Breast epithelium (tissue), 4 donors: ENCODE results near the gene NAV3. TPM values are rescaled to one million over a fixed set of nuclear protein-coding genes. Genes with fewer than 3 reads are reported as not detected.
"Not testable (repeated sequence)": the region's sequence is repeated elsewhere in the genome, so short reads cannot be mapped to it uniquely, and the experiment has no call there.

Source experiments
- DNase-seq, 2 donors: peaks; one replicate each; pipeline ENCODE4 v3.0.0-alpha.2; 2019; ENCODE audit warnings: low spot score in 2 of 2
- H3K27ac ChIP-seq, 2 donors: fragments of 200-600 bp; sonication (generic) in 1 of 2; one replicate each; pipeline ENCODE4 v1.5.1; 2016 to 2019; ENCODE audit warnings: mild to moderate bottlenecking in 1 of 2
- H3K27me3 ChIP-seq, 2 donors: fragments of 200-600 bp; sonication (generic) in 1 of 2; one replicate each; pipeline versions ENCODE4 v1.5.1 to v1.6.0; 2017 to 2019; ENCODE audit warnings: control low read depth in 1 of 2, mild to moderate bottlenecking in 1 of 2
- H3K36me3 ChIP-seq: fragments of 200-600 bp; one replicate; pipeline ENCODE4 v1.5.1; 2019
- H3K4me1 ChIP-seq, 2 donors: fragments of 200-600 bp; sonication (generic); one replicate each; pipeline ENCODE4 v1.5.1; 2016 to 2019; ENCODE audit warnings: control low read depth in 1 of 2
- H3K4me3 ChIP-seq, 3 donors: fragments of 200-600 bp; sonication (generic); 1 replicate in 2 of 3; 2 replicates in 1 of 3; pipeline ENCODE4 v1.5.1; 2016 to 2019; ENCODE audit warnings: mild to moderate bottlenecking in 3 of 3, moderate library complexity in 2 of 3
- H3K9me3 ChIP-seq, 2 donors: fragments of 200-600 bp; sonication (generic) in 1 of 2; one replicate each; pipeline ENCODE4 v1.5.1; 2016 to 2019; ENCODE audit warnings: control low read depth in 1 of 2
- POLR2A ChIP-seq: fragments of 450-650 bp; IDR thresholded peaks from one replicate; pipeline ENCODE4 v1.6.1; 2016; ENCODE audit warnings: antibody characterized with exemption, mild to moderate bottlenecking, moderate library complexity
- POLR2AphosphoS5 ChIP-seq, 3 donors: sonication (generic); formaldehyde crosslinking; IDR thresholded peaks; one replicate each; pipeline ENCODE4 v1.6.1; 2017; ENCODE audit warnings: antibody characterized with exemption in 3 of 3
- intact Hi-C: fragments of 100-400 bp; cut with DNase I; formaldehyde crosslinking; loops from one replicate; pipeline ENCODE4 v1.15.1; 2023; ENCODE audit warnings: low total_unique reads
- total RNA-seq, 3 donors: library from RNA; depleted of rRNA; stranded (reverse); fragments of >200 nt; gene quantifications; one replicate each; pipeline ENCODE4 v1.1.0, GENCODE V29; 2016
- TF ChIP-seq, protein P1 (sequence below), 3 donors: fragments of 450-650 bp; IDR thresholded peaks; one replicate each; pipeline ENCODE4 v1.5.1; 2016 to 2017; ENCODE audit warnings: antibody characterized with exemption in 3 of 3, mild to moderate bottlenecking in 3 of 3, moderate library complexity in 3 of 3

Gene NAV3
- total RNA-seq, 3 donors from 2014 or later: 25.6 to 46.1 (median 41.1) TPM

DNA sequence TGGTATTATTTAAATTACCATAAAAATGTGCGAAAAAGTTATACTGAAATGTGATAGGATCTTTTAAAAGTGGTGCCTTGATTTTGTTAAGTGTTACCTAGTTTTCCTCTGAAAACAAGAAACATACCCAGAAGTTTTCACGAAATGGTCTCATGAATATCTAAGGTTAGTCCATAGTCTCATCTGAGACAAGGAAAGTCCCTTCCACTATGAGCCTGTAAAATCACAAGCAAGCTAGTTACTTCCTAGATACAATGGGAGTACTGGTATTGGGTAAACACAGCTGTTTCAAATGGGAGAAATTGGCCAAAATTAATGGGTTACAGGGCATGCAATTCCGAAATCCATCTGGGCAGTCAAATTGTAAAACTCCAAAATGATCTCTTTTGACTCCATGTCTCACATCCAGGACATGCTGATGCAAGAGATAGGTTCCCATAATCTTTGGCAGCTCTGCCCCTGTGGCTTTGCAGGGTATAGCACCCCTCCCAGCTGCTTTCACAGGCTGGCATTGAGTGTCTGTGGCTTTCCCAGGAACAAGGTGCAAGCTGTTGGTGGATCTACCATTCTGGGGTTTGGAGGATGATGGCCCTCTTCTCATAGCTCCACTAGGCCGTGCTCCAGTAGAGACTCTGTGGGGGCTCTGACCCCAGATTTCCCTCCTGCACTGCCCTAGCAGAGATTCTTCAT, 271.4 kb downstream of the NAV3 start:
- Histone ChIP-seq H3K4me3 (no peak overlapping the region), H3K9me3 (no peaks in the 10 kb centered on the region), H3K36me3 (no peaks in the 10 kb centered on the region), H3K27me3 (no peaks in the 10 kb centered on the region), H3K27ac (no peak overlapping the region), H3K4me1 (no peaks in the 10 kb centered on the region)
- intact Hi-C loops: no loop called here
- DNase-seq: no peak
- TF ChIP-seq, protein P1, sequence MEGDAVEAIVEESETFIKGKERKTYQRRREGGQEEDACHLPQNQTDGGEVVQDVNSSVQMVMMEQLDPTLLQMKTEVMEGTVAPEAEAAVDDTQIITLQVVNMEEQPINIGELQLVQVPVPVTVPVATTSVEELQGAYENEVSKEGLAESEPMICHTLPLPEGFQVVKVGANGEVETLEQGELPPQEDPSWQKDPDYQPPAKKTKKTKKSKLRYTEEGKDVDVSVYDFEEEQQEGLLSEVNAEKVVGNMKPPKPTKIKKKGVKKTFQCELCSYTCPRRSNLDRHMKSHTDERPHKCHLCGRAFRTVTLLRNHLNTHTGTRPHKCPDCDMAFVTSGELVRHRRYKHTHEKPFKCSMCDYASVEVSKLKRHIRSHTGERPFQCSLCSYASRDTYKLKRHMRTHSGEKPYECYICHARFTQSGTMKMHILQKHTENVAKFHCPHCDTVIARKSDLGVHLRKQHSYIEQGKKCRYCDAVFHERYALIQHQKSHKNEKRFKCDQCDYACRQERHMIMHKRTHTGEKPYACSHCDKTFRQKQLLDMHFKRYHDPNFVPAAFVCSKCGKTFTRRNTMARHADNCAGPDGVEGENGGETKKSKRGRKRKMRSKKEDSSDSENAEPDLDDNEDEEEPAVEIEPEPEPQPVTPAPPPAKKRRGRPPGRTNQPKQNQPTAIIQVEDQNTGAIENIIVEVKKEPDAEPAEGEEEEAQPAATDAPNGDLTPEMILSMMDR (IDR thresholded peaks at IDR 0.05): no peak
- TF ChIP-seq POLR2AphosphoS5 (IDR thresholded peaks at IDR 0.05) (no peak), POLR2A (no peak)

DNA sequence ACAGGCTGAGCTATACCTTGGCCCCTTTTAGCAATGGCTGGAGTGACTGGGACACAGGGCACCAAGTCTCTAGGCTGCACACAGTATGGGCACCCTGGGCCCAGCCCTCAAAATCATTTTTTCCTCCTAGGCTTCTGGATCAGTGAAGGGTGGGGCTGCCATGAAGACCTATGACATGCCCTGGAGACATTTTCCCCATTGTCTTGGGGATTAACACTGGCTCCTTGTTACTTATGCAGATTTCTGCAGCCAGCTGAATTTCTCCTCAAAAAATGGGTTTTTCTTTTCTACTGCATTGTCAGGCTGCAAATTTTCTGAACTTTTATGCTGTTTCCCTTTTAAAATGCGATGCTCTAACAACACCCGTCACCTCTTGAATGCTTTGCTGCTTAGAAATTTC, 272.1 kb downstream of the NAV3 start:
- intact Hi-C loops, H3K9me3 ChIP-seq, H3K4me3 ChIP-seq, H3K36me3 ChIP-seq, H3K4me1 ChIP-seq, DNase-seq, H3K27ac ChIP-seq, H3K27me3 ChIP-seq: not testable (repeated sequence)

DNA sequence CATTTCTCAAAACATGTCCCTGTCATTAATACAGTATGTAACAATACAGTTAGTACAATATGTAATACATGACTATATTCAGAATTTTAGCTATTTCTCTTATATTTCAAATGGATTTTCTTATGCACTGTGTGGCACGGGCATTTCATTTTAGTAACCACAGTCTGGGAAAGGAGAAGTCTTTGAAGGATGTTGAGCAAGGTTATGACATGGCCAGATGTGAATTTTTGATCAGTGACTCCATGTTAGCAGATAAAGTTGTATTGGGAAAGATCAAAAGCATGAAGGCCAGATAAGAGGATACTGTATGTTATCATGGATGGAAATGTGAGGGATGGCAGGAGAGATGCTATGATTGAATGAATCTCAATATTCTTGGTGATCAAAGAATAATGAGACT, 285.2 kb downstream of the NAV3 start:
- Histone ChIP-seq H3K4me1 (no peaks in the 10 kb centered on the region), H3K27ac (no peak overlapping the region), H3K36me3 (no peaks in the 10 kb centered on the region), H3K9me3 (peaks cover 7 to 26% of the 10 kb centered on the region in 2 donors), H3K27me3 (no peaks in the 10 kb centered on the region), H3K4me3 (no peak overlapping the region)
- TF ChIP-seq POLR2AphosphoS5 (IDR thresholded peaks at IDR 0.05): no peak
- TF ChIP-seq, protein P1 (IDR thresholded peaks at IDR 0.05): no peak
- TF ChIP-seq POLR2A: no peak
- intact Hi-C loops: no loop called here
- no peak for DNase-seq

DNA sequence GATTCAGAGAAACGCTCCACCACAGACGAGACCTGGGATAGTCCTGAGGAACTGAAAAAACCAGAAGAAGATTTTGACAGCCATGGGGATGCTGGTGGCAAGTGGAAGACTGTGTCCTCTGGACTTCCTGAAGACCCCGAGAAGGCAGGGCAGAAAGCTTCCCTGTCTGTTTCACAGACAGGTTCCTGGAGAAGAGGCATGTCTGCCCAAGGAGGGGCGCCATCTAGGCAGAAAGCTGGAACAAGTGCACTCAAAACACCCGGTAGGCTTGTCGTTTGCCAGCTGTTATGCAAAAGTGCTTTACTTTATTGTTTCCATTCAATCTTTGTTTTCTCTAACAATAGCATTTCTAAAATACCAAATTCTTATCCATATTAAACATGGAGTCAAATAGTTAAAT, 287.3 kb downstream of the NAV3 start:
- Histone ChIP-seq H3K36me3 (no peaks in the 10 kb centered on the region), H3K27ac (no peak overlapping the region), H3K4me3 (no peak overlapping the region), H3K27me3 (no peaks in the 10 kb centered on the region), H3K9me3 (peaks cover 5 to 14% of the 10 kb centered on the region in 2 donors), H3K4me1 (no peaks in the 10 kb centered on the region)
- TF ChIP-seq POLR2AphosphoS5 (IDR thresholded peaks at IDR 0.05): no peak
- TF ChIP-seq, protein P1 (IDR thresholded peaks at IDR 0.05): no peak
- no peak for TF ChIP-seq POLR2A
- intact Hi-C loops: no loop called here
- DNase-seq: no peak

DNA sequence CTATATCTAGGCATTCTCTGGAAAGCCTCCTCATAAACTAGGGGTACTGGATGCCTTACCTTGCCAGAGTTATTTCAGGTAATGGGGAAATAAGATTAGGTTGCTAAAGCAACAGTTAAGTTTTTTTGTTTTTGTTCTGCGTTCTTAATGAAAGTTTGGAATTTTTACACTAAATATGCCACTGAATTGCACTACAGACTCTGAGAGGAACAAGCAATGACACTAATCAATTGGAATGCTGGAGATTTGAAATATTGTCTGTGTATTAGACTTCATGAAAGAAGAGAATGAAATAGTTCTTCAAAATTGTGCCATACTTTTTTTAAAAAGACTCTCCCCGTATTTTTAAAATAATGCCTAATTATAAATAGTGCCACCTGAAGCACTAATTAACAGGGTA, 287.8 kb downstream of the NAV3 start:
- intact Hi-C loops: no loop called here
- no peak for DNase-seq
- Histone ChIP-seq H3K27ac (no peak overlapping the region), H3K36me3 (no peaks in the 10 kb centered on the region), H3K4me3 (no peak overlapping the region), H3K27me3 (no peaks in the 10 kb centered on the region), H3K9me3 (peaks cover under 1 to 10% of the 10 kb centered on the region in 2 donors), H3K4me1 (no peaks in the 10 kb centered on the region)
- TF ChIP-seq POLR2AphosphoS5 (IDR thresholded peaks at IDR 0.05) (no peak), POLR2A (no peak)
- TF ChIP-seq, protein P1 (IDR thresholded peaks at IDR 0.05): no peak
